Right hindlimb (tissue), 1 donor: Measurements from ENCODE around the gene SLC7A4.
A peak's percentile ranks its signal among the peaks of the same experiment; 100 is the strongest.
"Not testable (repeated sequence)": the region's sequence is repeated elsewhere in the genome, so short reads cannot be mapped to it uniquely, and the experiment has no call there.

Experiments
- DNase-seq: peaks from one replicate; pipeline ENCODE4 v3.0.0-alpha.2; 2018

Gene SLC7A4

GRCh38 chr22:21032037-21032867, at the start of gene SLC7A4:
SLC7A4 (minus strand) TSS chr22:21032561; CDS start chr22:21031812, 749 bp downstream.
- peak; percentile 52 for DNase-seq

GRCh38 chr22:21080435-21081137, 48.2 kb upstream of the SLC7A4 start:
- no peak for DNase-seq

- DNase-seq: no peak
Measured at GRCh38 chr22:21079493-21079892, 47.1 kb upstream of the SLC7A4 start.

- DNase-seq: no peak
Measured at GRCh38 chr22:21078916-21079315, 46.6 kb upstream of the SLC7A4 start.

- no peak for DNase-seq
Measured at GRCh38 chr22:21077884-21078508, 45.6 kb upstream of the SLC7A4 start.

GRCh38 chr22:21076912-21077625, 44.7 kb upstream of the SLC7A4 start:
- DNase-seq: no peak

- no peak for DNase-seq
Measured at GRCh38 chr22:21075516-21076138, 43.3 kb upstream of the SLC7A4 start.

GRCh38 chr22:21074102-21074715, 41.8 kb upstream of the SLC7A4 start:
- no peak for DNase-seq

GRCh38 chr22:21073482-21073881, 41.1 kb upstream of the SLC7A4 start:
- no peak for DNase-seq

GRCh38 chr22:21073023-21073422, 40.7 kb upstream of the SLC7A4 start:
- DNase-seq: no peak

GRCh38 chr22:21071796-21072195, 39.4 kb upstream of the SLC7A4 start:
- DNase-seq: not testable (repeated sequence)

- DNase-seq: no peak
Measured at GRCh38 chr22:21070690-21071615, 38.6 kb upstream of the SLC7A4 start.

- no peak for DNase-seq
Measured at GRCh38 chr22:21069375-21069774, 37.0 kb upstream of the SLC7A4 start.

- no peak for DNase-seq
Measured at GRCh38 chr22:21068681-21069276, 36.4 kb upstream of the SLC7A4 start.

- DNase-seq: no peak
Measured at GRCh38 chr22:21067901-21068680, 35.7 kb upstream of the SLC7A4 start.

GRCh38 chr22:21067075-21067900, 34.9 kb upstream of the SLC7A4 start:
- DNase-seq: no peak

- DNase-seq: no peak
Measured at GRCh38 chr22:21064917-21065864, 32.8 kb upstream of the SLC7A4 start.
